Uterus (tissue), 2 donors: ENCODE measurements around the gene METTL3.

Experiments
- POLR2A ChIP-seq, 2 donors: fragments of 450-650 bp; IDR thresholded peaks; one replicate each; pipeline ENCODE4 v1.6.1; 2016; ENCODE audit warnings: antibody characterized with exemption in 2 of 2, mild to moderate bottlenecking in 1 of 2, moderate library complexity in 1 of 2
- TF ChIP-seq, protein P1 (sequence below), 4 experiments: fragments of 200-600 bp in 2 of 4; fragments of 450-650 bp in 2 of 4; sonication (generic) in 2 of 4; IDR thresholded peaks; one replicate each; pipeline ENCODE4 v1.5.1; 2016 to 2019; ENCODE audit warnings: antibody characterized with exemption in 4 of 4, mild to moderate bottlenecking in 2 of 4, moderate library complexity in 1 of 4

DNA sequence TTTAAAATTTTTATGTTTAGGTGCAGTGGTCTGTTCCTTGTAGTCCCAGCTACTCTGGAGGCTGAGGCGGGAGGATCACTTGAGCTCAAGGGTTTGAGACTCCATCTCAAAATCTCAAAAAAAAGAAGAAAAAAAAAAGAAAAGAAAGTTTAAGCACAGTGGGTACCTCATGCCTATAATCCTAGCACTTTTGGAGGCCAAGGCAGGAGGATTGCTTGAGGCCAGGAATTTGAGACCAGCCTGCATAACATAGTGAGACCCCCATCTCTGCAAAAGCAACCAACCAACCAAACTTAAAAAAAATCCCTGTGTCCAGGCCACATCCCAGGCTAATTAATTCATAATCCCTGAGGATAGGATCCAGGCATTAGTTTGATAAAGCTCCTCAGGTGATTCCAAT lies 18.4 kb upstream of the METTL3 start:
- TF ChIP-seq, protein P1, sequence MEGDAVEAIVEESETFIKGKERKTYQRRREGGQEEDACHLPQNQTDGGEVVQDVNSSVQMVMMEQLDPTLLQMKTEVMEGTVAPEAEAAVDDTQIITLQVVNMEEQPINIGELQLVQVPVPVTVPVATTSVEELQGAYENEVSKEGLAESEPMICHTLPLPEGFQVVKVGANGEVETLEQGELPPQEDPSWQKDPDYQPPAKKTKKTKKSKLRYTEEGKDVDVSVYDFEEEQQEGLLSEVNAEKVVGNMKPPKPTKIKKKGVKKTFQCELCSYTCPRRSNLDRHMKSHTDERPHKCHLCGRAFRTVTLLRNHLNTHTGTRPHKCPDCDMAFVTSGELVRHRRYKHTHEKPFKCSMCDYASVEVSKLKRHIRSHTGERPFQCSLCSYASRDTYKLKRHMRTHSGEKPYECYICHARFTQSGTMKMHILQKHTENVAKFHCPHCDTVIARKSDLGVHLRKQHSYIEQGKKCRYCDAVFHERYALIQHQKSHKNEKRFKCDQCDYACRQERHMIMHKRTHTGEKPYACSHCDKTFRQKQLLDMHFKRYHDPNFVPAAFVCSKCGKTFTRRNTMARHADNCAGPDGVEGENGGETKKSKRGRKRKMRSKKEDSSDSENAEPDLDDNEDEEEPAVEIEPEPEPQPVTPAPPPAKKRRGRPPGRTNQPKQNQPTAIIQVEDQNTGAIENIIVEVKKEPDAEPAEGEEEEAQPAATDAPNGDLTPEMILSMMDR (IDR thresholded peaks at IDR 0.05): no peak
- no peak for TF ChIP-seq POLR2A (IDR thresholded peaks at IDR 0.05)
